ENCODE measurements around the gene SDHAF1.
"Not testable (repeated sequence)": the region's sequence is repeated elsewhere in the genome, so short reads cannot be mapped to it uniquely, and the experiment has no call there.

The SDHAF1 gene

GRCh38 chr19:35995048-35995993, at the start of gene SDHAF1:
Gene SDHAF1, plus strand, starts transcription at chr19:35995188. Its CDS starts 87 bp downstream, at chr19:35995275.
- peak; percentile 94 for DNase-seq
- in situ Hi-C loops (cut with MboI; ENCODE audit: low pct_unique_long_range_greater_than_20kb, low sequenced_read_pairs): no loop called here

- no peak for DNase-seq
- in situ Hi-C loops (cut with MboI; ENCODE audit: low pct_unique_long_range_greater_than_20kb, low sequenced_read_pairs): no loop called here
Observed at GRCh38 chr19:35946203-35946602, 48.8 kb upstream of the SDHAF1 start.

- in situ Hi-C loops (cut with MboI; ENCODE audit: low pct_unique_long_range_greater_than_20kb, low sequenced_read_pairs): no loop called here
- DNase-seq: no peak
Observed at GRCh38 chr19:35949131-35949530, 45.9 kb upstream of the SDHAF1 start.

GRCh38 chr19:35955881-35956634, 38.9 kb upstream of the SDHAF1 start:
- in situ Hi-C loops (cut with MboI; ENCODE audit: low pct_unique_long_range_greater_than_20kb, low sequenced_read_pairs): no loop called here
- DNase-seq: peak; percentile 73

- in situ Hi-C loops (cut with MboI; ENCODE audit: low pct_unique_long_range_greater_than_20kb, low sequenced_read_pairs); DNase-seq: not testable (repeated sequence)
Observed at GRCh38 chr19:35957411-35957810, 37.6 kb upstream of the SDHAF1 start.

- in situ Hi-C loops (cut with MboI; ENCODE audit: low pct_unique_long_range_greater_than_20kb, low sequenced_read_pairs): no loop called here
- no peak for DNase-seq
Observed at GRCh38 chr19:35958660-35959039, 36.3 kb upstream of the SDHAF1 start.

- in situ Hi-C loops (cut with MboI; ENCODE audit: low pct_unique_long_range_greater_than_20kb, low sequenced_read_pairs): no loop called here
- peak; percentile 42 for DNase-seq
Observed at GRCh38 chr19:35959040-35959967, 35.7 kb upstream of the SDHAF1 start.

- in situ Hi-C loops (cut with MboI; ENCODE audit: low pct_unique_long_range_greater_than_20kb, low sequenced_read_pairs): no loop called here
- DNase-seq: no peak
Observed at GRCh38 chr19:35959968-35960320, 35.0 kb upstream of the SDHAF1 start.

GRCh38 chr19:35960432-35960972, 34.5 kb upstream of the SDHAF1 start:
- in situ Hi-C loops (cut with MboI; ENCODE audit: low pct_unique_long_range_greater_than_20kb, low sequenced_read_pairs): no loop called here

GRCh38 chr19:35963514-35963913, 31.5 kb upstream of the SDHAF1 start:
- in situ Hi-C loops (cut with MboI; ENCODE audit: low pct_unique_long_range_greater_than_20kb, low sequenced_read_pairs): no loop called here
- DNase-seq: peak; percentile 74

More at GRCh38 chr19:35960432-35960972, 34.5 kb upstream of the SDHAF1 start:
- no peak for DNase-seq

GRCh38 chr19:35966771-35967170, 28.2 kb upstream of the SDHAF1 start:
- in situ Hi-C loops (cut with MboI; ENCODE audit: low pct_unique_long_range_greater_than_20kb, low sequenced_read_pairs): no loop called here
- no peak for DNase-seq

- no peak for DNase-seq
- in situ Hi-C loops (cut with MboI; ENCODE audit: low pct_unique_long_range_greater_than_20kb, low sequenced_read_pairs): no loop called here
Observed at GRCh38 chr19:35973487-35973886, 21.5 kb upstream of the SDHAF1 start.

GRCh38 chr19:35975608-35976214, 19.3 kb upstream of the SDHAF1 start:
- in situ Hi-C loops (cut with MboI; ENCODE audit: low pct_unique_long_range_greater_than_20kb, low sequenced_read_pairs): no loop called here

GRCh38 chr19:35977446-35978222, 17.4 kb upstream of the SDHAF1 start:
- in situ Hi-C loops (cut with MboI; ENCODE audit: low pct_unique_long_range_greater_than_20kb, low sequenced_read_pairs): no loop called here
- DNase-seq: peak; percentile 81

More at GRCh38 chr19:35975608-35976214, 19.3 kb upstream of the SDHAF1 start:
- peak; percentile 44 for DNase-seq

- no peak for DNase-seq
- in situ Hi-C loops (cut with MboI; ENCODE audit: low pct_unique_long_range_greater_than_20kb, low sequenced_read_pairs): no loop called here
Observed at GRCh38 chr19:35978271-35978670, 16.7 kb upstream of the SDHAF1 start.

GRCh38 chr19:35978832-35979365, 16.1 kb upstream of the SDHAF1 start:
- DNase-seq: no peak
- in situ Hi-C loops (cut with MboI; ENCODE audit: low pct_unique_long_range_greater_than_20kb, low sequenced_read_pairs): no loop called here

GRCh38 chr19:35980997-35981396, 14.0 kb upstream of the SDHAF1 start:
- in situ Hi-C loops (cut with MboI; ENCODE audit: low pct_unique_long_range_greater_than_20kb, low sequenced_read_pairs); DNase-seq: not testable (repeated sequence)

Data from KBM-7 (cell line).